Smooth muscle cell (in vitro differentiated cells): ENCODE measurements around the gene SMARCC2. TPM values are rescaled to one million over a fixed set of nuclear protein-coding genes. Genes with fewer than 3 reads are reported as not detected.

Experiments
- DNase-seq: peaks from one replicate; lab custom pipeline; 2025; ENCODE audit not compliant: unreplicated experiment; lab: John Stamatoyannopoulos, UW
- H2AFZ ChIP-seq: fragments of 200-600 bp; sonication (generic); 2 replicates; pipeline ENCODE4 v1.6.0; 2016; ENCODE audit warnings: antibody characterized with exemption, low read depth, mild to moderate bottlenecking
- H3F3A ChIP-seq: fragments of 200-600 bp; sonication (generic); 2 replicates; pipeline ENCODE4 v1.6.0; 2017; ENCODE audit warnings: antibody characterized with exemption, low read depth
- H3K27ac ChIP-seq: fragments of 200-600 bp; sonication (generic); 2 replicates; pipeline ENCODE4 v1.5.1; 2016; ENCODE audit warnings: low read depth, mild to moderate bottlenecking
- H3K27me3 ChIP-seq: fragments of 200-600 bp; sonication (generic); 2 replicates; pipeline ENCODE4 v1.6.1; 2016; ENCODE audit warnings: low read depth, mild to moderate bottlenecking
- H3K36me3 ChIP-seq: fragments of 200-600 bp; sonication (generic); 2 replicates; pipeline ENCODE4 v1.5.1; 2016; ENCODE audit warnings: low read depth
- H3K4me1 ChIP-seq: fragments of 200-600 bp; sonication (generic); 2 replicates; pipeline ENCODE4 v1.5.1; 2016; ENCODE audit warnings: low read depth
- H3K4me2 ChIP-seq: fragments of 200-600 bp; sonication (generic); 2 replicates; pipeline ENCODE4 v1.6.0; 2016; ENCODE audit warnings: mild to moderate bottlenecking
- H3K4me3 ChIP-seq: fragments of 200-600 bp; sonication (generic); 2 replicates; pipeline ENCODE4 v1.5.1; 2016; ENCODE audit warnings: mild to moderate bottlenecking
- H3K79me2 ChIP-seq: fragments of 200-600 bp; sonication (generic); 2 replicates; pipeline ENCODE4 v1.6.0; 2016; ENCODE audit warnings: low read depth, mild to moderate bottlenecking
- H3K9ac ChIP-seq: fragments of 200-600 bp; sonication (generic); 2 replicates; pipeline ENCODE4 v1.6.0; 2016; ENCODE audit warnings: low read depth
- H3K9me3 ChIP-seq: fragments of 200-600 bp; sonication (generic); replicated peaks from 2 replicates; pipeline ENCODE4 v1.5.1; 2016; ENCODE audit warnings: low read depth
- H4K20me1 ChIP-seq: fragments of 200-600 bp; sonication (generic); 2 replicates; pipeline ENCODE4 v1.6.0; 2016; ENCODE audit warnings: low read depth
- WGBS: methylation state at CpG from one replicate; pipeline ENCODE4 v1.1.7; 2016; ENCODE audit warnings: low lambda C conversion rate; 5-methylcytosine and 5-hydroxymethylcytosine counted together
- polyA plus RNA-seq: library from polyadenylated mRNA; unstranded; fragments of >200 nt; fragmentation: Nextera tagmentation; extraction: Ambion mirVana; gene quantifications from 2 replicates; pipeline ENCODE4 v1.2.1, GENCODE V29; 2016
- total RNA-seq: library from RNA; depleted of rRNA; stranded (reverse); fragments of >200 nt; gene quantifications from 2 replicates; pipeline ENCODE4 v1.2.3, GENCODE V29; 2014
- TF ChIP-seq, protein P1 (sequence below): fragments of 200-600 bp; sonication (generic); IDR thresholded peaks from 2 replicates; pipeline ENCODE4 v1.5.1; 2017; ENCODE audit warnings: borderline replicate concordance, mild to moderate bottlenecking, antibody characterized with exemption; ENCODE audit not compliant: insufficient read depth, poor library complexity, severe bottlenecking

The SMARCC2 gene
- total and polyA plus RNA-seq, 2 experiments from 2014 or later = 32.2 to 43.8 TPM

DNA sequence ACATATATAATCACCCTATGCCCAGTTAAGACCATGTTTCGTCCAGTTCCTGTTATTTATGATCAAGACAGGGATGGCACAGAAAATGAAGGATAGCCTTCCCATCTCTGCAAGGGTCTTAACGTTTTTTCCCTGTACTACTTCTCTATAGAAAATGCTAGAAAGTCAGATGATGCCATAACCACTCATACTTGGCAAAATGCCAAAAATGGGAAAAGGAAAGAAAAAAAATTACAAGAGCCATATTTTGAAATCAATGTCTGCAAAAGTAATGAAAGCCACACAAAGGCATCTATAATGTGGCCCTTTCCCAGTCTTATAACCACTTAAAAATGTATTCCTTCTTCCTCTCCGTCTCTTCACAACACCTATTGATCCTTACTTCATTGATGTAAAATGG, 38.7 kb downstream of the SMARCC2 start:
- H3K36me3 ChIP-seq = no peaks in the 10 kb centered on the region
- H3F3A ChIP-seq = peaks cover 6% of the 10 kb centered on the region
- no peak for DNase-seq
- H2AFZ ChIP-seq = no peak overlapping the region
- 84% methylated on average over 3 of the region's 3 CpGs for WGBS
- no peak overlapping the region for H3K4me3 ChIP-seq
- H3K4me2 ChIP-seq = no peak overlapping the region
- TF ChIP-seq, protein P1, sequence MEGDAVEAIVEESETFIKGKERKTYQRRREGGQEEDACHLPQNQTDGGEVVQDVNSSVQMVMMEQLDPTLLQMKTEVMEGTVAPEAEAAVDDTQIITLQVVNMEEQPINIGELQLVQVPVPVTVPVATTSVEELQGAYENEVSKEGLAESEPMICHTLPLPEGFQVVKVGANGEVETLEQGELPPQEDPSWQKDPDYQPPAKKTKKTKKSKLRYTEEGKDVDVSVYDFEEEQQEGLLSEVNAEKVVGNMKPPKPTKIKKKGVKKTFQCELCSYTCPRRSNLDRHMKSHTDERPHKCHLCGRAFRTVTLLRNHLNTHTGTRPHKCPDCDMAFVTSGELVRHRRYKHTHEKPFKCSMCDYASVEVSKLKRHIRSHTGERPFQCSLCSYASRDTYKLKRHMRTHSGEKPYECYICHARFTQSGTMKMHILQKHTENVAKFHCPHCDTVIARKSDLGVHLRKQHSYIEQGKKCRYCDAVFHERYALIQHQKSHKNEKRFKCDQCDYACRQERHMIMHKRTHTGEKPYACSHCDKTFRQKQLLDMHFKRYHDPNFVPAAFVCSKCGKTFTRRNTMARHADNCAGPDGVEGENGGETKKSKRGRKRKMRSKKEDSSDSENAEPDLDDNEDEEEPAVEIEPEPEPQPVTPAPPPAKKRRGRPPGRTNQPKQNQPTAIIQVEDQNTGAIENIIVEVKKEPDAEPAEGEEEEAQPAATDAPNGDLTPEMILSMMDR = no peak
- H3K79me2 ChIP-seq = peaks cover 10% of the 10 kb centered on the region
- peaks cover 11% of the 10 kb centered on the region for H3K4me1 ChIP-seq
- no peaks in the 10 kb centered on the region for H4K20me1 ChIP-seq
- no peaks in the 10 kb centered on the region for H3K9me3 ChIP-seq
- no peak overlapping the region for H3K9ac ChIP-seq
- H3K27me3 ChIP-seq = no peaks in the 10 kb centered on the region
- no peak overlapping the region for H3K27ac ChIP-seq

DNA sequence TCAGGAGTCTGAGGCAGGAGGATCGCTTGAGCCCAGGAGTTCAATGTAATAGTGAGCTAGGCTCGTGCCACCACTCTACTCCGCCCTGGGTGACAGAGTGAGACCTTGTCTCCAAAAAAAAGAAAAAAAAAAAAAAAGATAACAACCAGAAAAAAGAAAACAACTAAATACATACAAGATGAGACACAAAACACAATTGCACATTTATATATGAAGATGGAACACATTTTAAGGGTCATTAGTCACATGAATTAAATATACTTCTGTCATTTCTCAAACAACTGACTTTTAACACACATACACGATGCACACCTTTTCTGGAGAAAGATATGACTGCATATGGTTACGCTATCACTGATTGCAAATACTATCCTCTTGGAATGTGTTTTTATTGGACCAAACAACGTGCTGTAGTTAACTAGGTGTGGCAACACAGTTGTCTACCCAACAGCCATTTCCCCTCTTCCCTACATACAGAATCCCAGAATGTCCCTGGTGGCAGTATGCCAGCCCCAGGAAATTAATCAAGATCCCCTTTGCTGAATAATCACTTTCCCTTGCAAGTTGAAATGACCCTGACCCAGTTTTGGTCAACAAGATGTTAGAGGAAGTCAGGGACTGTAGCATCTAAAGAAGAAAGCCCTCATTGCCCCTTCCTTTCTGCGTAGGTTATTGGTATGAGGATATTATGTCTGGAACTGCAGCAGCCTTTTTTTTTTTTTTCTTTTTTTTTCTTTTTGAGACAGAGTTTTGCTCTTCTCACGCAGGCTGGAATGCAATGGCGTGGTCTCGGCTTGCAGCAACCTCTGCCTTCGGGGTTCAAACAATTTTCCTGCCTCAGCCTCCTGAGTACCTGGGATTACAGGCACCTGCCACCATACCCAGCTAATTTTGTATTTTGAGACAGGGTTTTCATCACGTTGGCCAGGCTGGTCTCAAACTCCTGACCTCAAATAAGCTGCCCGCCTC, 42.5 kb downstream of the SMARCC2 start:
- H3K27ac ChIP-seq = no peak overlapping the region

DNA sequence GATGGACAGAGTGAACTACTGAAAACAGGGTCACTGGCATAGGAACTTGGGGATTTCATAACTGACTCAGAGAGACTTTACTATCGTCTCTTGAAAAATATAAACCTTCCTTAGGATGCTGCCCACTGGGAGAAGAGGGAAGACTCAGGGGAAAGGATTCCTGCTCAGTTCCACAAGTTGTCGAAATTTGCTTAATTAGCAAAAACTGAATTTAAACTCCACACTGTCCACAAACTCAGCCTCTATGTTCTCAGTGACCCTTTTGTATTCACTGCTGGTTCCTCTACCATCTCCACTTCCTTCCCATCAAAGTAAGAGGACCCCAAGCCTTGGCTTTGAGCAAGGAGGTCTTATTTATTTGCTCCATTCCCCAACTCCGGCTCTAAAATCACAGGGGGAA, 44.1 kb downstream of the SMARCC2 start:
- Histone ChIP-seq H4K20me1 (no peaks in the 10 kb centered on the region), H3K4me1 (no peaks in the 10 kb centered on the region), H3K9me3 (no peaks in the 10 kb centered on the region), H3K27me3 (no peaks in the 10 kb centered on the region), H3K4me2 (no peak overlapping the region), H3K36me3 (peaks cover 7% of the 10 kb centered on the region), H3K79me2 (no peaks in the 10 kb centered on the region), H3F3A (peaks cover under 1% of the 10 kb centered on the region), H3K4me3 (no peak overlapping the region), H3K9ac (no peak overlapping the region), H3K27ac (no peak overlapping the region), H2AFZ (no peak overlapping the region)
- WGBS = 92% methylated on average over 3 of the region's 3 CpGs
- TF ChIP-seq, protein P1 = no peak
- no peak for DNase-seq

More for the DNA sequence above, 42.5 kb downstream of the SMARCC2 start:
- no peaks in the 10 kb centered on the region for H3K9me3 ChIP-seq
- WGBS = 89% methylated on average over 13 of the region's 13 CpGs
- H3K4me2 ChIP-seq = no peak overlapping the region
- no peak overlapping the region for H3K4me3 ChIP-seq
- no peaks in the 10 kb centered on the region for H3K79me2 ChIP-seq
- H3K36me3 ChIP-seq = no peaks in the 10 kb centered on the region
- DNase-seq = no peak
- no peak overlapping the region for H3K9ac ChIP-seq
- no peaks in the 10 kb centered on the region for H4K20me1 ChIP-seq
- H3F3A ChIP-seq = peaks cover 6% of the 10 kb centered on the region
- H3K4me1 ChIP-seq = peaks cover 5% of the 10 kb centered on the region
- TF ChIP-seq, protein P1 = no peak
- H2AFZ ChIP-seq = no peak overlapping the region
- no peaks in the 10 kb centered on the region for H3K27me3 ChIP-seq

DNA sequence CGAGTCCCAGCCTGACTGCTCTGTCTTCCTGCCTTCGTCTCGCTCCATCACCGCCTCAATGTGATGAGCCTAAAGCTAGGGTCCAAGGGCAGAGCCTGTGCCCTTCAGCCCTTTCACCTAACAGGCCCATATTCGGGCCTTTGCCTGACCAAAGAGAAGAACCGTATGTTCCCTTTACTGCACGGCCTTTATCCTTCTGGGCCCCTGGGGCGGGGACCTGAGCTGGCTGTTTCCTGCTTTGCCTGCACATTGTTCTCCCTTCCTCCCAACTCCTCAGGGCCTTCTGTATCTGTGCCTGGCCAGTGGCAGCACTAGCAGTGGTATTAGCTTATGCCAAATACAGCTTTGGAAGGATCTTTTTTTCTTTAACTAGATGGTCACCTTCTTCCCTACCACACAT, 45.4 kb downstream of the SMARCC2 start:
- H2AFZ ChIP-seq = no peak overlapping the region

More for the DNA sequence above, 45.4 kb downstream of the SMARCC2 start:
- no peak overlapping the region for H3K27ac ChIP-seq
- TF ChIP-seq, protein P1 = no peak
- H3K4me1 ChIP-seq = no peaks in the 10 kb centered on the region
- no peak for DNase-seq
- H3K36me3 ChIP-seq = peaks cover 15% of the 10 kb centered on the region
- no peaks in the 10 kb centered on the region for H3K27me3 ChIP-seq
- no peaks in the 10 kb centered on the region for H3K9me3 ChIP-seq
- no peaks in the 10 kb centered on the region for H3K79me2 ChIP-seq
- H3K4me3 ChIP-seq = no peak overlapping the region
- H4K20me1 ChIP-seq = no peaks in the 10 kb centered on the region
- WGBS = 93% methylated on average over 8 of the region's 8 CpGs
- H3K9ac ChIP-seq = no peak overlapping the region
- no peaks in the 10 kb centered on the region for H3F3A ChIP-seq
- H3K4me2 ChIP-seq = no peak overlapping the region
